T-helper 17 cell (primary cell): ENCODE results near the gene SPPL2B. TPM values are rescaled to one million over a fixed set of nuclear protein-coding genes. Genes with fewer than 3 reads are reported as not detected.

ENCODE experiments used
- ATAC-seq: fragments of 150-1000 bp; cut with Tn5 transposase; 2 replicates; pipeline ENCODE4 v1.10.0; 2021; ENCODE audit warnings: mild to moderate bottlenecking, moderate library complexity
- DNase-seq, 3 donors: peaks; one replicate each; pipeline versions ENCODE4 v3.0.0 to v3.0.0-alpha.2; 2020 to 2021
- H3K9me3 ChIP-seq: one replicate; pipeline ENCODE4 v1.7.0; 2013; ENCODE audit warnings: low read length, mild to moderate bottlenecking; ENCODE audit not compliant: control insufficient read depth, poor library complexity, severe bottlenecking
- H3K27ac Mint-ChIP-seq: one replicate; pipeline ENCODE4 v1.8.0; 2022; ENCODE audit warnings: mild to moderate bottlenecking, moderate library complexity, mixed read lengths
- H3K27me3 Mint-ChIP-seq: one replicate; pipeline ENCODE4 v1.8.0; 2022; ENCODE audit warnings: mixed read lengths
- H3K36me3 Mint-ChIP-seq: one replicate; pipeline ENCODE4 v1.8.0; 2022; ENCODE audit warnings: low read depth, mixed read lengths
- H3K4me1 Mint-ChIP-seq: one replicate; pipeline ENCODE4 v1.8.0; 2022; ENCODE audit warnings: mild to moderate bottlenecking, mixed read lengths
- H3K4me3 Mint-ChIP-seq: one replicate; pipeline ENCODE4 v1.8.0; 2022; ENCODE audit warnings: mild to moderate bottlenecking, moderate library complexity, mixed read lengths
- total RNA-seq, 4 donors: library from RNA in 2 of 4; stranded (reverse) in 2 of 4; gene quantifications; one replicate each; pipeline ENCODE4 v1.2.3 and lab custom pipeline; 2022 to 2026

The SPPL2B gene
- total RNA-seq, 2 donors from 2014 or later = 73.2 to 86.1 TPM

DNA sequence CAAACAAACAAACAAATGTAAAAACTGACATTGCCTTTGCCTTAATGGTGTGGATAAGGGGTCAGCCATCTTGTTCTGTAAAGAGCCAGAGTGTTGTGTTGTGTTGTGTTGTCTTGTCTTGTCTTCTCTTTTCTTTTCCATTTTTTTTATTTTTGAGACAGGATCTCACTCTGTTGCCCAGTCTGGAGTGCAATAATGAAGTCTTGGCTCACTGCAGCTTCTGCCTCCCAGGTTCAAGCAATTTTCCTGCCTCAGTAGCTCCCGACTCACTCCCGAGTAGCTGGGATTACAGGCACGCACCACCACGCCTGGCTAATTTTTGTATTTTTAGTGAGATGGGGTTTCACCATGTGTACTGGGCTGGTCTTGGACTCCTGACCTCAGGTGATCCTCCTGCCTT lies 71.1 kb downstream of the SPPL2B start:
- Mint-ChIP-seq H3K27ac (no peak overlapping the region), H3K4me3 (no peak overlapping the region), H3K27me3 (peaks cover 8% of the 10 kb centered on the region), H3K36me3 (no peaks in the 10 kb centered on the region), H3K4me1 (no peaks in the 10 kb centered on the region)
- no peaks in the 10 kb centered on the region for H3K9me3 ChIP-seq
- ATAC-seq = no peak
- no peak for DNase-seq

Other genes starting within 250 kb of the SPPL2B start
- 100 to 1,000 TPM; 108 to 162 TPM for gene MOB3A, start 232.4 kb upstream of the SPPL2B start, total RNA-seq
- gene IZUMO4, start 231.8 kb upstream of the SPPL2B start, total RNA-seq = 10 to 100 TPM; 12.3 to 19.8 TPM
- 10 to 100 TPM; 82.2 to 86.0 TPM for gene AP3D1, start 177.1 kb upstream of the SPPL2B start, total RNA-seq
- gene DOT1L, start 164.8 kb upstream of the SPPL2B start, total RNA-seq = 10 to 100 TPM; 32.3 to 42.1 TPM
- gene PLEKHJ1, start 92.4 kb upstream of the SPPL2B start, total RNA-seq = 10 to 100 TPM; 38.6 to 40.2 TPM
- gene SF3A2, start 91.9 kb upstream of the SPPL2B start, total RNA-seq = 100 to 1,000 TPM; 119 to 135 TPM
- 1 to 10 TPM in 1 of 2 donors, under 1 TPM in 1; 0.50 to 2.7 TPM for gene AMH, start 79.4 kb upstream of the SPPL2B start, total RNA-seq
- 1 to 10 TPM in 1 of 2 donors, under 1 TPM in 1; 0.55 to 1.0 TPM for gene JSRP1, start 72.3 kb upstream of the SPPL2B start, total RNA-seq
- not detected for gene PEAK3, start 46.5 kb upstream of the SPPL2B start, total RNA-seq
- under 1 TPM; 0.20 to 0.29 TPM for gene LINGO3, start 20.5 kb upstream of the SPPL2B start, total RNA-seq
- 10 to 100 TPM; 71.5 to 72.2 TPM for gene LSM7, start 98 bp upstream of the SPPL2B start, total RNA-seq
- gene TMPRSS9, start 31.6 kb downstream of the SPPL2B start, total RNA-seq = not detected
- gene TIMM13, start 98.9 kb downstream of the SPPL2B start, total RNA-seq = 10 to 100 TPM; 22.3 to 27.8 TPM
- 10 to 100 TPM; 13.1 to 16.0 TPM for gene LMNB2, start 128.3 kb downstream of the SPPL2B start, total RNA-seq
- gene GADD45B, start 147.4 kb downstream of the SPPL2B start, total RNA-seq = 100 to 1,000 TPM; 120 to 135 TPM